Stimulated activated CD8-positive, alpha-beta memory T cell treated with anti-CD3 and anti-CD28 coated beads, Interleukin-12 subunit alpha, Interleukin-12 subunit beta, amount 100 ng/mL, for 4 hours (primary cell): Measurements from ENCODE around the gene ABCA12.

Source experiments
- DNase-seq: peaks from one replicate; pipeline ENCODE4 v3.0.0-alpha.2; 2020; ENCODE audit warnings: low read depth

Gene ABCA12

GRCh38 chr2:214934006-214934405 is 204.4 kb downstream of the ABCA12 start:
- DNase-seq, result no peak

GRCh38 chr2:214904634-214905033 is 233.8 kb downstream of the ABCA12 start:
- no peak for DNase-seq

GRCh38 chr2:214904176-214904575 is 234.2 kb downstream of the ABCA12 start:
- no peak for DNase-seq

GRCh38 chr2:214902286-214902685 is 236.1 kb downstream of the ABCA12 start:
- no peak for DNase-seq

- no peak for DNase-seq
Measured at GRCh38 chr2:214899751-214900150, 238.7 kb downstream of the ABCA12 start.

- DNase-seq, result no peak
Measured at GRCh38 chr2:214896274-214896673, 242.2 kb downstream of the ABCA12 start.

- no peak for DNase-seq
Measured at GRCh38 chr2:214895469-214895868, 243.0 kb downstream of the ABCA12 start.

GRCh38 chr2:214889301-214889700 is 249.1 kb downstream of the ABCA12 start:
- no peak for DNase-seq

GRCh38 chr2:214881647-214882202 is 256.7 kb downstream of the ABCA12 start:
- no peak for DNase-seq
